ENCODE results near the gene PARD3B. TPM values are rescaled to one million over a fixed set of nuclear protein-coding genes. Genes with fewer than 3 reads are reported as not detected.
A peak's percentile ranks its signal among the peaks of the same experiment; 100 is the strongest.

The PARD3B gene
- total and polyA plus RNA-seq, 2 donors (not counting 1 experiment from before 2014, with no cell fraction given): 7.4 to 20.6 TPM

DNA sequence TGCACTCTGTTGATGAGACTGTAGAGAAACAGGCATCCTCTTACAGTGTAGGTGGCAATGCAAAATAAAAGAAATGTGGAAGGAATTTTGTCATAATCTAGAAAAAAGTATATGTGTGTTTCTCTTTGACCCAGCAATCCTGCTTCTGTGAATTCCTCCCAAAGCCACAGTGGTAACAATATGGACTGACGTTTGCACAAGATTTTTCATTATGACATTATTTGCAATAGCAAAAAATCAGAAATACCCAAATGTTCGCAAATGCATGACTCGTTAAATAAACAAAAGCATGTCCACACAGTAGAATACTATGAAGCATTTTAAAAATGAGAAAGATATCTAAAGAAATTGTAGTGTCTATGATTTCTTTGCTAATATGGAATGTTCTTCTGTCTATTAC lies 881.8 kb downstream of the PARD3B start:
- Histone ChIP-seq H3K36me3 (ENCODE audit: control insufficient read depth, insufficient read depth, low read length) (no peaks in the 10 kb centered on the region), H2AFZ (ENCODE audit: low read length) (no peak overlapping the region), H3K79me2 (ENCODE audit: control insufficient read depth, insufficient read depth, low read length) (no peaks in the 10 kb centered on the region), H3K4me1 (ENCODE audit: control insufficient read depth, extremely low read depth, insufficient read depth, low read length) (no peaks in the 10 kb centered on the region), H3K4me3 (replicated peaks in 1 of 4; ENCODE audit: control extremely low read depth in 1 of 4, insufficient read depth in 1 of 4, low read depth in 3 of 4, low read length in 4 of 4) (no peak overlapping the region), H3K27ac (ENCODE audit: insufficient read depth, low read length) (no peak overlapping the region), H3K4me2 (ENCODE audit: extremely low read depth, insufficient read depth, low read length) (no peak overlapping the region), H3K9me3 (ENCODE audit: control insufficient read depth, insufficient read depth, low read depth, low read length) (no peaks in the 10 kb centered on the region), H3K9ac (ENCODE audit: insufficient read depth, low read length) (no peak overlapping the region), H4K20me1 (ENCODE audit: control insufficient read depth, extremely low read depth, insufficient read depth, low read length) (no peaks in the 10 kb centered on the region), H3K27me3 (ENCODE audit: control insufficient read depth, insufficient read depth, low read length) (no peaks in the 10 kb centered on the region)
- peak; percentile 64 to 94 for DNase-seq (ENCODE audit: low read depth in 2 of 2)
- TF ChIP-seq, protein P1, sequence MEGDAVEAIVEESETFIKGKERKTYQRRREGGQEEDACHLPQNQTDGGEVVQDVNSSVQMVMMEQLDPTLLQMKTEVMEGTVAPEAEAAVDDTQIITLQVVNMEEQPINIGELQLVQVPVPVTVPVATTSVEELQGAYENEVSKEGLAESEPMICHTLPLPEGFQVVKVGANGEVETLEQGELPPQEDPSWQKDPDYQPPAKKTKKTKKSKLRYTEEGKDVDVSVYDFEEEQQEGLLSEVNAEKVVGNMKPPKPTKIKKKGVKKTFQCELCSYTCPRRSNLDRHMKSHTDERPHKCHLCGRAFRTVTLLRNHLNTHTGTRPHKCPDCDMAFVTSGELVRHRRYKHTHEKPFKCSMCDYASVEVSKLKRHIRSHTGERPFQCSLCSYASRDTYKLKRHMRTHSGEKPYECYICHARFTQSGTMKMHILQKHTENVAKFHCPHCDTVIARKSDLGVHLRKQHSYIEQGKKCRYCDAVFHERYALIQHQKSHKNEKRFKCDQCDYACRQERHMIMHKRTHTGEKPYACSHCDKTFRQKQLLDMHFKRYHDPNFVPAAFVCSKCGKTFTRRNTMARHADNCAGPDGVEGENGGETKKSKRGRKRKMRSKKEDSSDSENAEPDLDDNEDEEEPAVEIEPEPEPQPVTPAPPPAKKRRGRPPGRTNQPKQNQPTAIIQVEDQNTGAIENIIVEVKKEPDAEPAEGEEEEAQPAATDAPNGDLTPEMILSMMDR (conservative IDR thresholded peaks at IDR 0.05 in 1 of 2, IDR thresholded peaks at IDR 0.05 in 1 of 2; ENCODE audit: low read depth in 1 of 2, low read length in 2 of 2): no peak
- TF ChIP-seq EZH2 (IDR thresholded peaks at IDR 0.05; ENCODE audit: low read length, missing control alignments): no peak

DNA sequence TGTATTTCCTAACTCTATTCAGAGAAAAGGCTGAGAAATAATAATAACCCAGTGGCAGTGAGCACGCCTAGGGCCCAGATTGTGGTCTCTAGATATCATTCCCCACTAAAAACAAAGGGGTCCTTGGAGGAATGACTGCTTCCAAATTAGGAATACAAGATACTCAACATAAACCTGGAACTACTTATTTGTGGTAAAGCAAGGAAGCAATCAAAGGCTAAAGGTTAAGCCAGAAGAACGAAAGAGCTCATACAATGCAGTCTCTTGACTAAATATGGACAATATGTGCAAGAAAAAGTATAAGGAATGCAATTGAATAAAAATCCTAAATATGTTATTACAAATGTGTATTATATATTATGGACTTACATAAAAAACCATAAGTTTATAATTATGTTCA lies 883.5 kb downstream of the PARD3B start:
- no peaks in the 10 kb centered on the region for H3K27me3 ChIP-seq (ENCODE audit: control insufficient read depth, insufficient read depth, low read length)
- H4K20me1 ChIP-seq (ENCODE audit: control insufficient read depth, extremely low read depth, insufficient read depth, low read length): no peaks in the 10 kb centered on the region
- no peak overlapping the region for H3K9ac ChIP-seq (ENCODE audit: insufficient read depth, low read length)
- H3K36me3 ChIP-seq (ENCODE audit: control insufficient read depth, insufficient read depth, low read length): no peaks in the 10 kb centered on the region
- no peak overlapping the region for H3K27ac ChIP-seq (ENCODE audit: insufficient read depth, low read length)
- H3K4me1 ChIP-seq (ENCODE audit: control insufficient read depth, extremely low read depth, insufficient read depth, low read length): no peaks in the 10 kb centered on the region
- H3K9me3 ChIP-seq (ENCODE audit: control insufficient read depth, insufficient read depth, low read depth, low read length): no peaks in the 10 kb centered on the region
- no peak for DNase-seq (ENCODE audit: low read depth in 2 of 2)
- TF ChIP-seq EZH2 (IDR thresholded peaks at IDR 0.05; ENCODE audit: low read length, missing control alignments): no peak
- no peak overlapping the region for H2AFZ ChIP-seq (ENCODE audit: low read length)
- no peaks in the 10 kb centered on the region for H3K79me2 ChIP-seq (ENCODE audit: control insufficient read depth, insufficient read depth, low read length)
- H3K4me3 ChIP-seq (replicated peaks in 1 of 4; ENCODE audit: control extremely low read depth in 1 of 4, insufficient read depth in 1 of 4, low read depth in 3 of 4, low read length in 4 of 4): no peak overlapping the region
- H3K4me2 ChIP-seq (ENCODE audit: extremely low read depth, insufficient read depth, low read length): no peak overlapping the region

DNA sequence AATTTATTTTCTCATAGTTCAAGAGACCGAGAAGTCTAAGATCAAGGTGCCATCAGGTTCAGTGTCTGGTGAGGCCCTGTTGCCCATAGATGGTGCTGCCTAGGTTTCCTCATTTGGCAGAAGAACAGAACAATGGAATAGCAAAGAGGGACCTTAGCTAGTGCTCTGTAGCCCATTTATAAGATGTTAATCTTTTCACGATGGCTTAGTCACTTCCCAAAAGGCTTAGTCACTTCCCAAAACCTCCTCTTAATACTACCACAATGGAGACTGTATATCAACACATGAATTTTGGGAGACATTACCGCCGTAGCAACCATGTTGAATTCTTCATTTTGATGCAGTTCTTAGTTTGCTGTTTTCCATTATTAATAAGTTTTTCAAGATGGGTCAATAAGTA lies 890.7 kb downstream of the PARD3B start:
- no peak overlapping the region for H3K27ac ChIP-seq (ENCODE audit: insufficient read depth, low read length)
- no peak overlapping the region for H3K4me2 ChIP-seq (ENCODE audit: extremely low read depth, insufficient read depth, low read length)
- TF ChIP-seq, protein P1 (conservative IDR thresholded peaks at IDR 0.05 in 1 of 2, IDR thresholded peaks at IDR 0.05 in 1 of 2; ENCODE audit: low read depth in 1 of 2, low read length in 2 of 2): no peak
- TF ChIP-seq EZH2 (IDR thresholded peaks at IDR 0.05; ENCODE audit: low read length, missing control alignments): no peak
- H3K4me3 ChIP-seq (replicated peaks in 1 of 4; ENCODE audit: control extremely low read depth in 1 of 4, insufficient read depth in 1 of 4, low read depth in 3 of 4, low read length in 4 of 4): no peak overlapping the region
- DNase-seq (ENCODE audit: low read depth in 2 of 2): peak in 1 of 2 donors; percentile 63
- no peak overlapping the region for H3K9ac ChIP-seq (ENCODE audit: insufficient read depth, low read length)
- no peaks in the 10 kb centered on the region for H3K9me3 ChIP-seq (ENCODE audit: control insufficient read depth, insufficient read depth, low read depth, low read length)
- H3K36me3 ChIP-seq (ENCODE audit: control insufficient read depth, insufficient read depth, low read length): no peaks in the 10 kb centered on the region
- H3K79me2 ChIP-seq (ENCODE audit: control insufficient read depth, insufficient read depth, low read length): no peaks in the 10 kb centered on the region
- no peaks in the 10 kb centered on the region for H3K27me3 ChIP-seq (ENCODE audit: control insufficient read depth, insufficient read depth, low read length)
- no peak overlapping the region for H2AFZ ChIP-seq (ENCODE audit: low read length)
- no peaks in the 10 kb centered on the region for H4K20me1 ChIP-seq (ENCODE audit: control insufficient read depth, extremely low read depth, insufficient read depth, low read length)
- no peaks in the 10 kb centered on the region for H3K4me1 ChIP-seq (ENCODE audit: control insufficient read depth, extremely low read depth, insufficient read depth, low read length)

All from fibroblast of lung (primary cell).